ENCODE measurements around the gene TMEM259. TPM values are rescaled to one million over a fixed set of nuclear protein-coding genes. Genes with fewer than 3 reads are reported as not detected.

TMEM259 gene
- total and polyA plus RNA-seq, 2 of the 13 experiments (the other 11 are each of a cell fraction or from before 2014, with no cell fraction given) = 64.7 to 164 TPM

DNA sequence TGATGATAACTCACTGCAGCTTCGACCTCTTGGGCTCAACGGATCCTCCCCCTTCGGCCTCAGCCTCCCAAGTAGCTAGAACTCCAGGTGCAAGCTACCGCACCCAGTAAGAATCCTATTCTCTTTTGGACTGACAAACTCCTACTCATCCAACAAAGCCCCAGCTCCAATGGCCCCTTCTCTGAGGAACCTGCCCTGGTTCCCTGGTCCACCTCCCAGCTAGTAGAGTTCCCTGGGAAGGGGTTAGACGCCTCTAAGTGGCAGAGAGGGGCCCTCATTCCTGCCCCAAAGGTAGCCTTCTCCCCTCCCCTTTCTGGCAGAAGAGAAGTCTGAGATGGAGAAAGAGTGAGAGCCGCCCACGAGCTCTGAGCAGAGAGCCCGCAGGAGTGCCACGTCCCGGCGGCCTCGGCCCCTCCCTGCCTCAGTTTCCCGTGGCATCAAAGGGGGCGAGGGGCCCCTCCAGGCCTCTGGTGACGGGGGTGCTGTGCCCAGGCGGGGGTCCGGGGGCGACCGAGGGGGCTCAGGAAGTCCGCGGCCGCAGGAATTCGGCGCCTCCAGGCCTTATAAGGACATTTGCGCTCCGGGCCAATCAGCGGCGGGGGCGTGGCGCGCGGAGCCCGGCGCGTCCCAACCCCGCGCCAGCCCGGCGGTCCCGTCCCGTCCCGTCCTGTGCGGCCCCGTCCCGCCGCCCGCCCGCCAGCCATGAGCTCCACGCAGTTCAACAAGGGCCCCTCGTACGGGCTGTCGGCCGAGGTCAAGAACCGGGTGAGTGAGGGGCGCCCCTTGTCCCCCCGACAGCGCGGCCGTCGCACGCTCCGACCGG, 5.2 kb upstream of the TMEM259 start, which contains the start of gene CNN2 (continued):
- TF ChIP-seq ATF1 (CRISPR knock-in tag; IDR thresholded peaks at IDR 0.05) (no peak), ZBTB46 (CRISPR knock-in tag; IDR thresholded peaks at IDR 0.05; ENCODE audit: borderline replicate concordance) (no peak), AHDC1 (CRISPR knock-in tag; IDR thresholded peaks at IDR 0.05; ENCODE audit: borderline replicate concordance) (no peak; the same call in 1 of the 2 replicates), ZNF720 (CRISPR knock-in tag; IDR thresholded peaks at IDR 0.05) (no peak), EEA1 (CRISPR knock-in tag; IDR thresholded peaks at IDR 0.05; ENCODE audit: borderline replicate concordance) (0 out of 2 replicates have a peak, but pooled peaks have one; percentile 48), RARG (CRISPR knock-in tag; IDR thresholded peaks at IDR 0.05; ENCODE audit: low read depth) (no peak), POGK (CRISPR knock-in tag; conservative IDR thresholded peaks at IDR 0.05) (no peak), ZNF121 (CRISPR knock-in tag; IDR thresholded peaks at IDR 0.05) (no peak), ZNF800 (CRISPR knock-in tag; IDR thresholded peaks at IDR 0.05) (no peak), SMARCE1 (IDR thresholded peaks at IDR 0.05; ENCODE audit: borderline replicate concordance) (no peak), SP4 (CRISPR knock-in tag; IDR thresholded peaks at IDR 0.05) (no peak), SRY (CRISPR knock-in tag; IDR thresholded peaks at IDR 0.05) (no peak), HINFP (CRISPR knock-in tag; IDR thresholded peaks at IDR 0.05; ENCODE audit: low read depth) (0 out of 2 replicates have a peak, but pooled peaks have one; percentile 12)
- TF ChIP-seq, protein P1, sequence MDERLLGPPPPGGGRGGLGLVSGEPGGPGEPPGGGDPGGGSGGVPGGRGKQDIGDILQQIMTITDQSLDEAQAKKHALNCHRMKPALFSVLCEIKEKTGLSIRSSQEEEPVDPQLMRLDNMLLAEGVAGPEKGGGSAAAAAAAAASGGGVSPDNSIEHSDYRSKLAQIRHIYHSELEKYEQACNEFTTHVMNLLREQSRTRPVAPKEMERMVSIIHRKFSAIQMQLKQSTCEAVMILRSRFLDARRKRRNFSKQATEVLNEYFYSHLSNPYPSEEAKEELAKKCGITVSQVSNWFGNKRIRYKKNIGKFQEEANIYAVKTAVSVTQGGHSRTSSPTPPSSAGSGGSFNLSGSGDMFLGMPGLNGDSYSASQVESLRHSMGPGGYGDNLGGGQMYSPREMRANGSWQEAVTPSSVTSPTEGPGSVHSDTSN (CRISPR knock-in tag; IDR thresholded peaks at IDR 0.05) = no peak

All from HepG2 (cell line).